ENCODE data around the gene HSPD1. TPM values are rescaled to one million over a fixed set of nuclear protein-coding genes. Genes with fewer than 3 reads are reported as not detected.

Gene HSPD1
- total RNA-seq, 2 donors from 2014 or later, result 232 to 794 TPM

DNA sequence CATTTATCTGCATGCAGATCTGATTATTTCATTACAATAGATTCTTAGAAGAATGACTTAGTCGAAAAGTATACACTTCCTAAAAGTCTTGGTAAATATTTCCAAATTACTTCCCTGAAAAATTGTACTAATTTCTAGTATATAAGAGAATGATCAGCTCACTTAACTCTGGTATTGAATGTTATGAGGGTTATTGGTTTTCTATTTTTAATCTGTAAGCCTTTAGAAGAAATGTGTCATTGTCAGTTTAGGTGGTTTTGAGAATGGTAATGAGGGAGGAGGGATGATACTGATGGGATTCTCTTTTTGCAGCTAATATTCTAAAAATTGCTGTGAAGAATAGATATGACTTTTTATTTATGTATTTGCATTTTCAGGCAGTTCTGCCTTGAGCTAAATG lies 40.1 kb upstream of the HSPD1 start:
- no peak overlapping the region for H3K4me3 ChIP-seq
- no peak for DNase-seq
- H3K4me1 ChIP-seq, result no peaks in the 10 kb centered on the region
- no peak overlapping the region for H3K27ac ChIP-seq
- no peak overlapping the region for H3K9ac ChIP-seq (ENCODE audit: low read depth in 2 of 2, low read length in 2 of 2)
- intact Hi-C loops (cut with DNase I), result no loop called here
- peaks cover 4% of the 10 kb centered on the region for H3K36me3 ChIP-seq
- H3K9me3 ChIP-seq, result no peaks in the 10 kb centered on the region
- TF ChIP-seq, protein P1, sequence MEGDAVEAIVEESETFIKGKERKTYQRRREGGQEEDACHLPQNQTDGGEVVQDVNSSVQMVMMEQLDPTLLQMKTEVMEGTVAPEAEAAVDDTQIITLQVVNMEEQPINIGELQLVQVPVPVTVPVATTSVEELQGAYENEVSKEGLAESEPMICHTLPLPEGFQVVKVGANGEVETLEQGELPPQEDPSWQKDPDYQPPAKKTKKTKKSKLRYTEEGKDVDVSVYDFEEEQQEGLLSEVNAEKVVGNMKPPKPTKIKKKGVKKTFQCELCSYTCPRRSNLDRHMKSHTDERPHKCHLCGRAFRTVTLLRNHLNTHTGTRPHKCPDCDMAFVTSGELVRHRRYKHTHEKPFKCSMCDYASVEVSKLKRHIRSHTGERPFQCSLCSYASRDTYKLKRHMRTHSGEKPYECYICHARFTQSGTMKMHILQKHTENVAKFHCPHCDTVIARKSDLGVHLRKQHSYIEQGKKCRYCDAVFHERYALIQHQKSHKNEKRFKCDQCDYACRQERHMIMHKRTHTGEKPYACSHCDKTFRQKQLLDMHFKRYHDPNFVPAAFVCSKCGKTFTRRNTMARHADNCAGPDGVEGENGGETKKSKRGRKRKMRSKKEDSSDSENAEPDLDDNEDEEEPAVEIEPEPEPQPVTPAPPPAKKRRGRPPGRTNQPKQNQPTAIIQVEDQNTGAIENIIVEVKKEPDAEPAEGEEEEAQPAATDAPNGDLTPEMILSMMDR (IDR thresholded peaks at IDR 0.05), result no peak
- no peaks in the 10 kb centered on the region for H3K27me3 ChIP-seq

DNA sequence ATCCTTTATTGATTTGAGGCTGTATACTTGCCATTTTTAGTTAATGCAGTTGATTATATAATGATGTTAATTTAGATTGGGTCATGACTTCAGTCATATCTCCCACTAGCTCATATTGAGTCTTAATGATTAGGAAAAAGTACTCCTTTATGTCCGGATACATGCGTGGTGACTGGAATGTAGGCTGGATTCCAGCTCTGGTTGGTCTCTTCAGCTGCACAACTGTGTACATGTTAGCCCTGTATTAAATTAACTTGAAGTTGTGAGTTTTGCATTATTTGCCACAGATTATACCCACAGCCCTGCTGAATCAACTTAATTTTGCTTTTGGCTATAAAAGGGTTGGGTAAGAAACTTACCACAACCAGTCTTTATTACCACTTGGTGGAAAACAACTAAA lies 38.8 kb upstream of the HSPD1 start:
- TF ChIP-seq, protein P1 (IDR thresholded peaks at IDR 0.05), result no peak
- no peak for DNase-seq
- no peak overlapping the region for H3K27ac ChIP-seq

DNA sequence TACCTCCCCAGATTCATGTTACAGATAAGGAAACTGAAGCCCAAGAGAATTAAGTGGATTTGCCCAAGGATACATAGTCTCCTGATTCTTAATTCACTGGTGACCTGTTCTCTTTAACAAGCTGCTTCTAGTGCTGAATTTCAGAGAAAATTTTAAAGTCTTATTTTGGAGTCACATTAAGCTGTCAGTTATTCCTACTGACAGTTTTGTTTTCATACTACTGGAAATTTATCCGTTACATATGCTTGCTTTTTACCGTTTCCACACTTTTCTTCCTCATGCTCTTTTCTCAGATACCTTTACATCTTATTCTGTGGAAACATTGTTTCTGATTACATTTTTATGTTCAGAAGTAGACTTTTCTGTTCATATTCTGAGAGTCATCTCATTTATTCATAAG lies 17.5 kb upstream of the HSPD1 start:
- Histone ChIP-seq H3K36me3 (no peaks in the 10 kb centered on the region), H3K4me3 (peak overlapping the region; percentile 87), H3K27me3 (no peaks in the 10 kb centered on the region), H3K9ac (ENCODE audit: low read depth in 2 of 2, low read length in 2 of 2) (peak overlapping the region; percentile 89 to 96), H3K27ac (no peak overlapping the region), H3K4me1 (no peaks in the 10 kb centered on the region), H3K9me3 (no peaks in the 10 kb centered on the region)
- TF ChIP-seq, protein P1 (IDR thresholded peaks at IDR 0.05), result no peak
- intact Hi-C loops (cut with DNase I), result loop anchor here (10.0 kb wide), 2 partner anchors 62 to 188 kb away; partner anchors contain the start of genes COQ10B and MARS2
- DNase-seq, result no peak

More for the DNA sequence above, 38.8 kb upstream of the HSPD1 start:
- Histone ChIP-seq H3K27me3 (no peaks in the 10 kb centered on the region), H3K4me1 (no peaks in the 10 kb centered on the region), H3K4me3 (no peak overlapping the region), H3K9me3 (no peaks in the 10 kb centered on the region), H3K9ac (ENCODE audit: low read depth in 2 of 2, low read length in 2 of 2) (no peak overlapping the region), H3K36me3 (peaks cover 4% of the 10 kb centered on the region)
- intact Hi-C loops (cut with DNase I), result no loop called here

DNA sequence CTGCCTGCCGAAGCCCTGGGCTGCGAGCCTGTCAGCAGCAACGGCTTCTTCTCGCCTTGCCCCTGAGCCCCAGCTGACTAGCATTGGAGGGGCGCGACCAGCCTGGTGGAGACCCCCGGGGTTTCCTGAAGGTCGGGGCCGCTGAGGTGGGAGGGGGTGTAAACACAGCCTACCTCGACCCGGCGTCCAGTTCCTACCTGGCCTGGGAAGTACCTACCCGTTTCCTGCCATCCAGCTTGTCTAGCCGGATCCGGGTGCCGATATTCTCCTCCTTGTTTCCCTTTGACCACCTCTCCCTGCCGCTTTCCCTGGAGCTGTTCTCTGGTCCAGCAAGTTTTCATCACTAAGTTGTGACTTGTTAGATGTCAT lies 16.7 kb upstream of the HSPD1 start:
- intact Hi-C loops (cut with DNase I), result loop anchor here (10.0 kb wide), 2 partner anchors 62 to 188 kb away; partner anchors contain the start of genes COQ10B and MARS2
- peak overlapping the region; percentile 97 for H3K27ac ChIP-seq
- peak; percentile 55 for DNase-seq

DNA sequence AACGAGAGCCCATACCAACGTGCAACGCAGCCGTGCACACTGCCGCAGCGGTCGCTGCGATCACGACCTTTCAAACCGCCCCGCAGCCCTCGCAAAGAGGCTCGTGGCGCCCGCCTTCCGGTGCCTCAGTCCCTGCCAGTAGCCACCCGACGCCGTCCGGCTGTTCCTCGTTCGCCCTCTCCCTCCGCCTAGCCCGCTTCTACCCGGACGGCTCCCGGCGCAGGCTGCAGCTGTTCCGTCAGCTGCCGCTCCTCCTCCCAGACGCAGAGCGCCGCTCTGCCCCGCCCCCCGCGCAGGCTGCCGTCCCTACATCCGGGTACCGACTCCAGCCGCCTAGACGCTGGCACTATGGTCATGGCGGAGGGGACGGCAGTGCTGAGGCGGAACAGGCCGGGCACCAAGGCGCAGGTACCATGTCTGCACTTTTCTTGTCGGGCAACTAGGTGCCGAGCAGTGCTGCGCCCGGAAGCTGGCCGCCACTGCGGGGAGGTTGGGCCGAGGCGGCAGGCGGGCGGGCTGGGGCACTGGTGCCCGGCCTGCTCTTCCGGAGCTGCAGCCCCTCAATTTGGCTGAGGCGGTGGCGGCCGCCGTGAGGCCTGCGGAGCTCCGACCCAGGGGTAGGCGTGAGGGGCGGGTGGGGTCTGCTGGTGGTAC lies 16.2 kb upstream of the HSPD1 start, which contains the start of gene MOB4:
Gene MOB4, plus strand, starts transcription at position 328 of the 654 bp plus-strand sequence. Its CDS starts 21 bp downstream, at position 349.
- intact Hi-C loops (cut with DNase I), result loop anchor here (10.0 kb wide), 2 partner anchors 61 to 189 kb away; partner anchors contain the start of genes COQ10B and MARS2
- H3K9me3 ChIP-seq, result no peaks in the 10 kb centered on the region
- peak within 1 kb of the TSS; percentile 89 to 96 for H3K9ac ChIP-seq (ENCODE audit: low read depth in 2 of 2, low read length in 2 of 2)
- H3K4me3 ChIP-seq, result peak within 1 kb of the TSS; percentile 87
- H3K4me1 ChIP-seq, result no peaks in the 10 kb centered on the region
- no peaks in the 10 kb centered on the region for H3K36me3 ChIP-seq
- H3K27me3 ChIP-seq, result no peaks in the 10 kb centered on the region
- peak; percentile 96 for DNase-seq
- H3K27ac ChIP-seq, result peak within 1 kb of the TSS; percentile 97
- TF ChIP-seq, protein P1 (IDR thresholded peaks at IDR 0.05), result no peak

More for the DNA sequence above, 16.7 kb upstream of the HSPD1 start:
- peak overlapping the region; percentile 89 to 96 for H3K9ac ChIP-seq (ENCODE audit: low read depth in 2 of 2, low read length in 2 of 2)
- no peaks in the 10 kb centered on the region for H3K27me3 ChIP-seq
- no peaks in the 10 kb centered on the region for H3K36me3 ChIP-seq
- no peaks in the 10 kb centered on the region for H3K9me3 ChIP-seq
- peak overlapping the region; percentile 87 for H3K4me3 ChIP-seq
- TF ChIP-seq, protein P1 (IDR thresholded peaks at IDR 0.05), result no peak
- H3K4me1 ChIP-seq, result no peaks in the 10 kb centered on the region

All from colonic mucosa (tissue), 4 donors.